CD14-positive monocyte (primary cell): ENCODE measurements around the gene GNG13. TPM values are rescaled to one million over a fixed set of nuclear protein-coding genes. Genes with fewer than 3 reads are reported as not detected.
A peak's percentile ranks its signal among the peaks of the same experiment; 100 is the strongest.

Experiments used
- DNase-seq, 3 donors: peaks; one replicate each; pipeline ENCODE4 v3.0.0-alpha.2; 2011 to 2022
- H2AFZ ChIP-seq: 2 replicates; pipeline ENCODE4 v1.6.0; 2012; ENCODE audit warnings: mild to moderate bottlenecking, low read depth, low read length, inconsistent platforms; ENCODE audit not compliant: insufficient read depth, poor library complexity, severe bottlenecking
- H3K27ac ChIP-seq, 2 donors: 1 replicate in 1 of 2; 2 replicates in 1 of 2; pipeline ENCODE4 v1.5.1; 2012 to 2013; ENCODE audit warnings: low read length in 2 of 2, control low read depth in 1 of 2, inconsistent platforms in 1 of 2, low read depth in 1 of 2, mild to moderate bottlenecking in 1 of 2
- H3K27me3 ChIP-seq, 2 donors: one replicate each; pipeline versions ENCODE4 v1.6.0 to v1.6.1; 2011 to 2013; ENCODE audit warnings: low read length in 2 of 2; ENCODE audit not compliant: control insufficient read depth in 2 of 2, insufficient read depth in 2 of 2
- H3K36me3 ChIP-seq, 2 donors: replicated peaks in 1 of 2; 1 replicate in 1 of 2; 2 replicates in 1 of 2; pipeline versions ENCODE4 v1.5.1 to v1.6.1; 2012 to 2013; ENCODE audit warnings: low read length in 2 of 2, control low read depth in 1 of 2, inconsistent platforms in 1 of 2, mild to moderate bottlenecking in 1 of 2; ENCODE audit not compliant: insufficient read depth in 2 of 2, control insufficient read depth in 1 of 2
- H3K4me1 ChIP-seq, 2 donors: 1 replicate in 1 of 2; 2 replicates in 1 of 2; pipeline versions ENCODE4 v1.5.1 to v1.6.1; 2012 to 2013; ENCODE audit warnings: low read length in 2 of 2, control low read depth in 1 of 2, inconsistent platforms in 1 of 2, mild to moderate bottlenecking in 1 of 2, moderate library complexity in 1 of 2; ENCODE audit not compliant: insufficient read depth in 2 of 2, control insufficient read depth in 1 of 2
- H3K4me2 ChIP-seq: replicated peaks from 2 replicates; pipeline ENCODE3; 2012; ENCODE audit warnings: low read length, moderate library complexity, mild to moderate bottlenecking; ENCODE audit not compliant: poor library complexity, severe bottlenecking; ENCODE audit errors: extremely low read depth
- H3K4me3 ChIP-seq, 3 experiments: fragments of 200-600 bp in 1 of 3; sonication (generic) in 1 of 3; replicated peaks in 1 of 3; 1 replicate in 2 of 3; 2 replicates in 1 of 3; pipeline ENCODE4 v1.5.1; 2011 to 2013; ENCODE audit warnings: low read length in 3 of 3, mild to moderate bottlenecking in 3 of 3, control low read depth in 2 of 3, low read depth in 2 of 3, inconsistent platforms in 1 of 3, moderate library complexity in 1 of 3
- H3K79me2 ChIP-seq: 2 replicates; pipeline ENCODE4 v1.6.0; 2012; ENCODE audit warnings: mild to moderate bottlenecking, control low read depth, inconsistent platforms, low read length, moderate library complexity; ENCODE audit not compliant: insufficient read depth
- H3K9ac ChIP-seq: 2 replicates; pipeline ENCODE4 v1.6.0; 2017; ENCODE audit warnings: low read length, mild to moderate bottlenecking; ENCODE audit not compliant: insufficient read depth, poor library complexity, severe bottlenecking
- H3K9me3 ChIP-seq, 2 donors: replicated peaks in 1 of 2; 1 replicate in 1 of 2; 2 replicates in 1 of 2; pipeline versions ENCODE4 v1.5.1 to v1.6.1; 2012 to 2013; ENCODE audit warnings: low read length in 2 of 2, control low read depth in 1 of 2; ENCODE audit not compliant: control insufficient read depth in 1 of 2, insufficient read depth in 1 of 2
- H4K20me1 ChIP-seq: 2 replicates; pipeline ENCODE4 v1.6.0; 2012; ENCODE audit warnings: mild to moderate bottlenecking, low read length, control low read depth, moderate library complexity; ENCODE audit not compliant: insufficient read depth
- H3K27ac Mint-ChIP-seq, 7 donors: one replicate each; pipeline ENCODE4 v1.8.0; 2020; ENCODE audit warnings: mild to moderate bottlenecking in 7 of 7, mixed read lengths in 7 of 7, moderate library complexity in 6 of 7, inconsistent platforms in 2 of 7
- H3K27me3 Mint-ChIP-seq, 3 donors: one replicate each; pipeline ENCODE4 v1.8.0; 2021 to 2022; ENCODE audit warnings: low read depth in 3 of 3, mild to moderate bottlenecking in 3 of 3, mixed read lengths in 3 of 3, moderate library complexity in 3 of 3, inconsistent platforms in 1 of 3
- H3K36me3 Mint-ChIP-seq, 2 donors: one replicate each; pipeline ENCODE4 v1.8.0; 2020; ENCODE audit warnings: mixed read lengths in 2 of 2, inconsistent platforms in 1 of 2, mild to moderate bottlenecking in 1 of 2
- H3K4me1 Mint-ChIP-seq: one replicate; pipeline ENCODE4 v1.8.0; 2020; ENCODE audit warnings: mild to moderate bottlenecking, mixed read lengths
- H3K4me3 Mint-ChIP-seq, 2 donors: one replicate each; pipeline ENCODE4 v1.8.0; 2020; ENCODE audit warnings: mild to moderate bottlenecking in 2 of 2, mixed read lengths in 2 of 2, moderate library complexity in 1 of 2
- H3K9me3 Mint-ChIP-seq, 7 donors: one replicate each; pipeline ENCODE4 v1.8.0; 2020 to 2022; ENCODE audit warnings: mixed read lengths in 7 of 7, mild to moderate bottlenecking in 6 of 7, moderate library complexity in 6 of 7, inconsistent platforms in 2 of 7
- CTCF ChIP-seq: fragments of 200-600 bp; IDR thresholded peaks from one replicate; pipeline ENCODE4 v1.8.0; 2022; ENCODE audit warnings: antibody characterized with exemption, mild to moderate bottlenecking
- WGBS: methylation state at CpG from one replicate; pipeline ENCODE4 v1.1.5; 2013; ENCODE audit warnings: missing lambda C conversion rate; ENCODE audit not compliant: insufficient coverage; 5-methylcytosine and 5-hydroxymethylcytosine counted together
- intact Hi-C, 2 donors: fragments of 100-400 bp; cut with micrococcal nuclease; formaldehyde crosslinking; loops; one replicate each; pipeline versions ENCODE4 v1.15.0 to v1.15.1; 2023
- polyA plus RNA-seq, 3 donors: library from polyadenylated mRNA; depleted of rRNA in 1 of 3; unstranded in 2 of 3; stranded (reverse) in 1 of 3; fragments of 300-500 nt in 2 of 3; fragments of >200 nt in 1 of 3; fragmentation: Illumina TruSeq in 2 of 3; gene quantifications; 1 replicate in 2 of 3; 2 replicates in 1 of 3; pipeline ENCODE4 v1.2.3, GENCODE V29; 2012 to 2021

The GNG13 gene
- polyA plus RNA-seq, 3 donors: not detected

GRCh38 chr16:765488-765865 is 35.1 kb downstream of the GNG13 start:
- H3K27me3 ChIP-seq: peaks cover 0 to 2% of the 10 kb centered on the region in 2 donors

GRCh38 chr16:764848-765487 is 35.6 kb downstream of the GNG13 start:
- TF ChIP-seq CTCF: no peak
- Histone ChIP-seq H3K9me3 (no peaks in the 10 kb centered on the region), H3K27ac (no peak overlapping the region), H3K79me2 (no peaks in the 10 kb centered on the region), H3K36me3 (no peaks in the 10 kb centered on the region), H2AFZ (no peak overlapping the region), H4K20me1 (no peaks in the 10 kb centered on the region), H3K4me2 (no peak overlapping the region), H3K9ac (no peak overlapping the region), H3K4me3 (no peak overlapping the region), H3K4me1 (no peaks in the 10 kb centered on the region), H3K27me3 (peaks cover 0 to 2% of the 10 kb centered on the region in 2 donors)
- Mint-ChIP-seq H3K36me3 (no peaks in the 10 kb centered on the region), H3K4me3 (no peak overlapping the region), H3K27ac (peak overlapping the region in 1 of 7 donors; percentile 77), H3K9me3 (no peaks in the 10 kb centered on the region), H3K4me1 (no peaks in the 10 kb centered on the region), H3K27me3 (peaks cover 0 to 11% (median 1%) of the 10 kb centered on the region in 3 donors)
- 95% methylated on average over 34 of the region's 38 CpGs for WGBS
- intact Hi-C loops: no loop called here
- DNase-seq: no peak

More at GRCh38 chr16:765488-765865, 35.1 kb downstream of the GNG13 start:
- no peak overlapping the region for H3K4me3 Mint-ChIP-seq
- no peak overlapping the region for H3K4me3 ChIP-seq
- no peaks in the 10 kb centered on the region for H3K4me1 Mint-ChIP-seq
- no peaks in the 10 kb centered on the region for H3K9me3 ChIP-seq
- H3K36me3 Mint-ChIP-seq: no peaks in the 10 kb centered on the region
- TF ChIP-seq CTCF: no peak
- no peaks in the 10 kb centered on the region for H3K79me2 ChIP-seq
- DNase-seq: no peak
- no peak overlapping the region for H3K9ac ChIP-seq
- H3K36me3 ChIP-seq: no peaks in the 10 kb centered on the region
- H3K27ac Mint-ChIP-seq: peak overlapping the region in 1 of 7 donors; percentile 77
- 98% methylated on average over 28 of the region's 29 CpGs for WGBS
- H3K27me3 Mint-ChIP-seq: peaks cover 0 to 11% (median 1%) of the 10 kb centered on the region in 3 donors
- intact Hi-C loops: no loop called here
- H3K4me2 ChIP-seq: no peak overlapping the region
- no peak overlapping the region for H3K27ac ChIP-seq
- no peaks in the 10 kb centered on the region for H3K9me3 Mint-ChIP-seq
- no peaks in the 10 kb centered on the region for H4K20me1 ChIP-seq
- no peaks in the 10 kb centered on the region for H3K4me1 ChIP-seq
- H2AFZ ChIP-seq: no peak overlapping the region
